Duodenal mucosa (tissue), 2 donors: ENCODE results near the gene DEFB114.

Source experiments
- H3K27ac ChIP-seq: one replicate; pipeline ENCODE4 v1.7.0; 2013; ENCODE audit warnings: low read depth, low read length
- H3K27me3 ChIP-seq, 2 donors: one replicate each; pipeline ENCODE4 v1.7.0; 2013; ENCODE audit warnings: low read length in 2 of 2, control low read depth in 1 of 2; ENCODE audit not compliant: insufficient read depth in 2 of 2, control insufficient read depth in 1 of 2
- H3K36me3 ChIP-seq, 2 donors: one replicate each; pipeline ENCODE4 v1.7.0; 2013; ENCODE audit warnings: low read length in 2 of 2, control low read depth in 1 of 2; ENCODE audit not compliant: insufficient read depth in 2 of 2, control insufficient read depth in 1 of 2
- H3K4me1 ChIP-seq, 2 donors: one replicate each; pipeline ENCODE4 v1.7.0; 2013; ENCODE audit warnings: low read length in 2 of 2, control low read depth in 1 of 2; ENCODE audit not compliant: insufficient read depth in 2 of 2, control insufficient read depth in 1 of 2
- H3K4me3 ChIP-seq, 2 donors: one replicate each; pipeline ENCODE4 v1.7.0; 2013; ENCODE audit warnings: low read length in 2 of 2, low read depth in 1 of 2
- H3K9ac ChIP-seq, 2 donors: one replicate each; pipeline ENCODE4 v1.7.0; 2013; ENCODE audit warnings: low read length in 2 of 2, low read depth in 1 of 2
- H3K9me3 ChIP-seq, 2 donors: one replicate each; pipeline ENCODE4 v1.7.0; 2013; ENCODE audit warnings: low read length in 2 of 2, control low read depth in 1 of 2; ENCODE audit not compliant: control insufficient read depth in 1 of 2

The DEFB114 gene

DNA sequence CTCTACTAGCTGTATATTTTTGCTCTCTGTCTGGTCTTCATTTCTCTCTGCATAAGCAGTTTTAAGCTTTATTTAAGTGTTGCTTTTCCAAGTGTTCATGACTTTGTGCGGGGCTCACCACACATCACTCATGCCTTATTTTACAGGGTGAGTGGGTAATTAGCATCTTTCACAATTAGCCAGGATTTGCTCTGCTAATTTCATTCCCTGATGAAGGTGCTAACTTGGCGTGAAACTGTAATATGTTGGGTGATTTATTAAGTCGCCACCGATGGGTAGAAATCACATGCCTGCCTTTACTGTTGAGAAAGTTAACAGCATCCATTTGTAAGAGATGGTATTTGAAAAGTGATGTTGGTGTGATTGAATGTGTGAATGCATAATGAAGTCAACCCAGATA is 44.7 kb downstream of the DEFB114 start:
- Histone ChIP-seq H3K9me3 (no peaks in the 10 kb centered on the region), H3K4me1 (no peaks in the 10 kb centered on the region), H3K4me3 (no peak overlapping the region), H3K36me3 (no peaks in the 10 kb centered on the region), H3K27me3 (no peaks in the 10 kb centered on the region), H3K9ac (no peak overlapping the region), H3K27ac (no peak overlapping the region)

DNA sequence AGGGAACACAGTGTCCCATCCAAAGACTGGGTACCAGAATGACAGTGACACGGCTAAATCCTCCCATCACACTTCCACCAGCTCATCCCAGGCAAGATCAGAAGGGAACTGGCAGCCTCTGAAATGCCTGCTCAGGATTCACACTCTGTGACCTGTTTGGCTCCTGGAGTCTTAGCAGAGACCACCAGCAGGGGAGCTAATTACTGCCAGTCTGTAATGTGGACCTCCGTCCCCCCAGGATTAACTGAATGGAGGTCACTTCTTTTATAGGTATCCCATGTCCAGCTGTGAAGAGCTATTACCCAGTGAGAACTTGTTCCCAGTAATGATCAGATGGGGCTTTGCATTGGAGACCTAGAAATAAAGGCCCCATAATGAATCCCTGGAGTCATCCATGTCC is 45.2 kb downstream of the DEFB114 start:
- H3K4me3 ChIP-seq, result no peak overlapping the region
- H3K36me3 ChIP-seq, result no peaks in the 10 kb centered on the region

DNA sequence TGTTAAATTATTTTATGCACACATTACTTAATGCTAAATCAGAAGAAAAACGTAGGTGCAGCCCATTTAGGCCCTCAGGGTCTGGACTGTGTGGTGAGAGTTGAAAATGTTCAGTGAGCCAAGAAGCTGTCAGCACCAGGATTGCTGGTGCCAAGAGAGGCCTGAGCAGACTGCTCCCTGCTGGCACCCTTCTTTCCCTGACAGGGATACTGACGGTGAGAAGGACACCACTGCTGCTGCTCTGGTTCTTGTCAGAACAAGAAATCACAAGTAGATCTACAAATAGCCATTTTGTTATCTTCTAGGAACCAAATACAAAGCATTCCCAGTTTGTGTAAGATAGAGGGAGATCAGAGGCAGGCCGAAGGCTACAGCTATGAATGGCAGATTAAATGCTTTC is 48.9 kb downstream of the DEFB114 start:
- H3K27ac ChIP-seq, result no peak overlapping the region
- no peaks in the 10 kb centered on the region for H3K9me3 ChIP-seq

More for the DNA sequence above, 45.2 kb downstream of the DEFB114 start:
- H3K9ac ChIP-seq, result no peak overlapping the region
- no peaks in the 10 kb centered on the region for H3K27me3 ChIP-seq
- H3K27ac ChIP-seq, result no peak overlapping the region
- H3K4me1 ChIP-seq, result no peaks in the 10 kb centered on the region
- no peaks in the 10 kb centered on the region for H3K9me3 ChIP-seq

DNA sequence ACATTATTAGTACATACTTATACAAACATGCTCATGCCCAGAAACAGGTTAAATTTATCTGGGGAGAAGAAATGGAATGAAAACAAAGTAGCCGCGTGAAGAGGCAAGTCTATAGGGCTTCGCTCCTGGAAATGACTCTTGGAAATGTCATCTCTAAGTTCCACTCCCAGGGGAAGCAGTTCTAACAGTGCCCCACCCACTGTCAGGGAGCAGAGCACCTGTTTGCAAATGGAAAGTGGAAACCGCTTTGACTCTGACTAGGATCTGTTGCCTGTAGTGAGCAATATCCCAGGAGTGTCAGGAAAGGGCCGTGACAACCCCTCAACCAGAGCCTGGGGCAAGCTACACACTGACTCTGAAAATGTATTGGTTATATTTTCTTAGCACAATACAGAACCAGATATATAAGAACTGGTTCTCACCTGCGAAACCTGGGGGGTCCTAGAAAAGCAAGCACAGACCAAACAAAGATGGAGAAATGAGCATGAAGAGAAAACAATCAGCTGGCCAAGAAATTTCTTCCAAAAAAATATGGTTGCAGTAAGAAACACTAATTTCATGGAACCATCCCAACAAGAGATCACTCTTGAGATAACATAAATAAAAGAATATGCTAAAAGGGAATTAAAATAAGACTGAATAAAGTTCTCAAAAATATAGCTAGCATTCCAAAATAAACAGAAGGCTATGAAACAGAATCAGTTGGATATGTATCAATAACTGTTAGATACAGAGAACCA is 50.2 kb downstream of the DEFB114 start:
- no peak overlapping the region for H3K9ac ChIP-seq
- H3K27me3 ChIP-seq, result no peaks in the 10 kb centered on the region
- H3K4me3 ChIP-seq, result no peak overlapping the region
- no peaks in the 10 kb centered on the region for H3K9me3 ChIP-seq
- H3K27ac ChIP-seq, result no peak overlapping the region
- no peaks in the 10 kb centered on the region for H3K4me1 ChIP-seq
- no peaks in the 10 kb centered on the region for H3K36me3 ChIP-seq

More for the DNA sequence above, 48.9 kb downstream of the DEFB114 start:
- no peaks in the 10 kb centered on the region for H3K36me3 ChIP-seq
- H3K9ac ChIP-seq, result no peak overlapping the region
- H3K4me1 ChIP-seq, result no peaks in the 10 kb centered on the region
- H3K27me3 ChIP-seq, result no peaks in the 10 kb centered on the region
- no peak overlapping the region for H3K4me3 ChIP-seq

DNA sequence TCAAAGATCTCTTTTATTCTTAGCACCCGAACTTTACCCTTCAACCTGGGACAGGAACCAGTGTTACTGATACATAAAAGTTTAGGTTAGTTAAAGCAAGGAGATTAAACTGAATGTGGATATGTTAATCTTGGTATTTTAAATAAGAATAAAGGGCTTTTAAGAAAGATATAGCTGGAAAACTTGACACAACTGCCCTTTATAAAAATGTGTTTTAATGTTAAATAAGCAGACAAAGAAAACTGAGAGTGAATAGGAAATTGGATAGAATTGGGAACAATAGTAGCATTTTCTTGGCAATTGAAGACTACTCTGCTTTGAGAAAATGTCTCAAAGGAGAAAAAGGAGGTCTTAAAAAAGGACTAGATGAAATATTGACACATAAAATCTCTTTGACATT is 51.8 kb downstream of the DEFB114 start:
- H3K36me3 ChIP-seq, result no peaks in the 10 kb centered on the region
- no peak overlapping the region for H3K4me3 ChIP-seq
- H3K27ac ChIP-seq, result no peak overlapping the region
- no peak overlapping the region for H3K9ac ChIP-seq
- no peaks in the 10 kb centered on the region for H3K4me1 ChIP-seq
- no peaks in the 10 kb centered on the region for H3K9me3 ChIP-seq
- no peaks in the 10 kb centered on the region for H3K27me3 ChIP-seq

DNA sequence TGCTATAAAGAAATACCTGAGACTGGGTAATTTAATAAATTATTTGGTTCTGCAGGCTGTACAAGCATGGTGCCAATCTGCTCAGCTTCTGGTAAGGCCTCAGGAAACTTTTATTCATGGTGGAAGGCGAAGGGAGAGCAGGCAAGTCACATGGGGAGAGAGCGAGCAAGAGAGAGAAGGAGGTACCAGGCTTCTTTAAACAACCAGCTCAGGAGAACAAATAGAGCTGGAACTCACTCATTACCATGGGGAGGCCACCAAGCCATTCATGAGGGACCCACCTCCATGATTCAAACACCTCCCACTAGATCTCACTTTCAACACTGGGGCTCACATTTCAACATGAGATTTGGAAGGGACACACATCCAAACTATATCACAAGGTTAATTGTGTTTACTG is 52.7 kb downstream of the DEFB114 start:
- H3K27me3 ChIP-seq, result no peaks in the 10 kb centered on the region
- no peaks in the 10 kb centered on the region for H3K4me1 ChIP-seq
- no peaks in the 10 kb centered on the region for H3K36me3 ChIP-seq
- no peak overlapping the region for H3K9ac ChIP-seq
- no peak overlapping the region for H3K27ac ChIP-seq
- no peak overlapping the region for H3K4me3 ChIP-seq
- no peaks in the 10 kb centered on the region for H3K9me3 ChIP-seq
